Bronchial epithelial cell (primary cell): ENCODE data around the gene OPCML. TPM values are rescaled to one million over a fixed set of nuclear protein-coding genes. Genes with fewer than 3 reads are reported as not detected.

ENCODE experiments used
- DNase-seq: peaks from one replicate; pipeline ENCODE4 v3.0.0-alpha.2; 2010; ENCODE audit warnings: low read depth
- FAIRE-seq: peaks from 2 replicates; lab custom pipeline; 2011; peaks lifted over from hg19 to GRCh38; lab: Jason Lieb, UNC
- H3K27me3 ChIP-seq: 2 replicates; pipeline ENCODE4 v1.5.1; 2011; ENCODE audit warnings: low read length; ENCODE audit not compliant: control insufficient read depth, insufficient read depth
- H3K36me3 ChIP-seq: 2 replicates; pipeline ENCODE4 v1.5.1; 2011; ENCODE audit warnings: low read length; ENCODE audit not compliant: control insufficient read depth, insufficient read depth
- H3K4me3 ChIP-seq: 2 replicates; pipeline ENCODE4 v1.5.1; 2011; ENCODE audit warnings: mild to moderate bottlenecking, low read depth, low read length, control low read depth
- CTCF ChIP-seq: IDR thresholded peaks from 2 replicates; pipeline ENCODE4 v1.5.1; 2011; ENCODE audit warnings: mild to moderate bottlenecking, moderate library complexity, low read length, control low read depth, inconsistent platforms; ENCODE audit not compliant: insufficient read depth, severe bottlenecking
- total RNA-seq: library from RNA; depleted of rRNA; stranded (reverse); fragments of >200 nt; gene quantifications from 2 replicates; pipeline ENCODE4 v1.2.1, GENCODE V29; 2014

Gene OPCML
- total RNA-seq, 1 donor from 2014 or later, result not detected

- no peak overlapping the region for H3K4me3 ChIP-seq
- no peaks in the 10 kb centered on the region for H3K36me3 ChIP-seq
- DNase-seq, result no peak
- H3K27me3 ChIP-seq, result no peaks in the 10 kb centered on the region
- no peak for FAIRE-seq
- no peak for TF ChIP-seq CTCF
These were observed 720.7 kb downstream of the OPCML start for GRCh38 chr11:132811649-132812048.

- no peak for TF ChIP-seq CTCF
- Histone ChIP-seq H3K36me3 (no peaks in the 10 kb centered on the region), H3K4me3 (no peak overlapping the region), H3K27me3 (no peaks in the 10 kb centered on the region)
- DNase-seq, result no peak
- FAIRE-seq, result no peak
These were observed 723.2 kb downstream of the OPCML start for GRCh38 chr11:132809070-132809469.

GRCh38 chr11:132804258-132804657 is 728.0 kb downstream of the OPCML start:
- no peaks in the 10 kb centered on the region for H3K27me3 ChIP-seq
- H3K36me3 ChIP-seq, result no peaks in the 10 kb centered on the region
- no peak for DNase-seq
- no peak for FAIRE-seq
- no peak overlapping the region for H3K4me3 ChIP-seq
- no peak for TF ChIP-seq CTCF

- no peak overlapping the region for H3K4me3 ChIP-seq
- no peaks in the 10 kb centered on the region for H3K36me3 ChIP-seq
- no peak for TF ChIP-seq CTCF
- no peaks in the 10 kb centered on the region for H3K27me3 ChIP-seq
- DNase-seq, result peak; percentile 53
- no peak for FAIRE-seq
These were observed 728.9 kb downstream of the OPCML start for GRCh38 chr11:132803436-132803835.

GRCh38 chr11:132802947-132803346 is 729.4 kb downstream of the OPCML start:
- H3K36me3 ChIP-seq, result no peaks in the 10 kb centered on the region
- no peak for TF ChIP-seq CTCF
- H3K27me3 ChIP-seq, result no peaks in the 10 kb centered on the region
- no peak for DNase-seq
- no peak for FAIRE-seq
- no peak overlapping the region for H3K4me3 ChIP-seq

- DNase-seq (no peak), FAIRE-seq (no peak)
- Histone ChIP-seq H3K27me3 (no peaks in the 10 kb centered on the region), H3K36me3 (no peaks in the 10 kb centered on the region), H3K4me3 (no peak overlapping the region)
- TF ChIP-seq CTCF, result no peak
These were observed 738.5 kb downstream of the OPCML start for GRCh38 chr11:132793831-132794230.
